Stimulated activated CD4-positive, alpha-beta T cell treated with anti-CD3 and anti-CD28 coated beads, Interleukin-4, amount 100 ng/mL, for 48 hours (primary cell): ENCODE data around the gene RBBP8.

Experiments used
- DNase-seq, 2 donors: peaks; one replicate each; pipeline ENCODE4 v3.0.0-alpha.2; 2020; ENCODE audit warnings: low read depth in 2 of 2

The RBBP8 gene

DNA sequence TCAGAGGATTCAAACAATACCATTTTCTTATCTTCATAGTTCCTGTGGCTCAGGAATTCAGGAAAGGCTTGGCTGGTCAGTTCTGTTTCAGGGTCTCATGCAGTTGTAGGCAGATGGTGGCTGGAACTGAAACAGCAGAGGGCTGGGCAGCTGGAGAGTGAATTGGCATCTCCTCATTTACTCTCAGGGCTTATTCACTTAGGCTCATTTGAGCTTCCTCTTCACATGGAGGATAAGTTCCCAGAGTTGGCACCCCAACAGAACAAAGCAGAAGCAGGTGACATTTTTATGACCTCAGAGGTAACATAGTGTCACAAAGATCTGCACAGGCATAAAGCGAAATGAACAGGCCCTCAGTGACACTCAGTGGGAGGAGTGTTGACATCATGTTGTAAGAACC lies 66.1 kb downstream of the RBBP8 start:
- no peak for DNase-seq

DNA sequence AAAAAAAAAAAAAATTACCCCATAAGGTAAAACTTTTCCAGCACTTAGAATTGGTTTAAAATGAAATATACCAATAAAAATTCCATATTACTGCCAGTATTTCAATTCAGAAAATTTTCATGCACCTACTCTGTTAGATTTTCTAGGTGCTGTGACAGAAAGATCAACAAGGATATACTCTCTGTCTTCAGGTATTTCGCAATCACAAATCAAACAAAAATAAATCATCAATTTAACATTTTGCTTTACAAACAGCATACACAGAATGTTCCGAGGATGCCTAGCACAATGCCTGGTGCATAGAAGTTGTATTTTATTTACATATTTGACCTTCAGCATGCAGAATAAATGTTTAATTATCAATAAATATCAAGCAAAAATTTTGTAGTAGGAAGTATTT lies 66.5 kb downstream of the RBBP8 start:
- DNase-seq, result no peak

DNA sequence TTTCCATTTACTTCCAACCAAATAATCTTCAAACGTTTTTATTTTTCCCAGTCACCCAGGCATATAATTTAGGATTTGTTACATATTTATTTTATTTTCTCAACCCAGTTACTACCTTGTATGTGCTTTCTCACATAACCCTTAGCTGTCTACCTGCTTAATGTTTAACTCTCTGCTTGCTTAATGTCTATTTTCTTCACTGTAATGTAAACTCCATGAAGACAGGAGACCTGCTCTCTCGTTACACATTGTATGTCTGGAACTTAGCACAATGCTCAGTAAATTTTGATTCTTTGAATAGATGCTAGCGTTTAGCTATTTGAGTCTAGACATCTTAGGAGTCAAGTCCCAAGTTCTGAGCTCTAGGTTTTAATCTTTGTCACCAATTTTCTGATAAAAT lies 70.2 kb downstream of the RBBP8 start:
- no peak for DNase-seq

DNA sequence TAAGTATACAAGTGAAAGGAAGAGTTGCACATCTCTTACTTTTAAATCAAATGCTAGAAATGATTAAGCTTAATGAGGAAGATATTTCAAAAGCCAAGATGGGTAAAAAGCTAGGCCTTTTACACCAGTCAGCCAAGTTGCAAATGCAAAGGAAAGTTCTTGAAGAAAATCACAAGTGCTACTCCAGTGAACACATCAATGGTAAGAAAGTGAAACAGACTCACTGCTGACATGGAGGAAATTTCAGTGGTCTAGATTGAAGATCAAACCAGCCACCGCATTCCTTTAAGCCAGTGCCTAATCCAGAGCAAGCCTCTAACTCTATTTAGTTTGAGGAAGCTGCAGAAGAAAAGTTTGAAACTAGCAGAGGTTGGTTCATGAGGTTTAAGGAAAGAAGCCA lies 79.1 kb downstream of the RBBP8 start:
- DNase-seq, result no peak

DNA sequence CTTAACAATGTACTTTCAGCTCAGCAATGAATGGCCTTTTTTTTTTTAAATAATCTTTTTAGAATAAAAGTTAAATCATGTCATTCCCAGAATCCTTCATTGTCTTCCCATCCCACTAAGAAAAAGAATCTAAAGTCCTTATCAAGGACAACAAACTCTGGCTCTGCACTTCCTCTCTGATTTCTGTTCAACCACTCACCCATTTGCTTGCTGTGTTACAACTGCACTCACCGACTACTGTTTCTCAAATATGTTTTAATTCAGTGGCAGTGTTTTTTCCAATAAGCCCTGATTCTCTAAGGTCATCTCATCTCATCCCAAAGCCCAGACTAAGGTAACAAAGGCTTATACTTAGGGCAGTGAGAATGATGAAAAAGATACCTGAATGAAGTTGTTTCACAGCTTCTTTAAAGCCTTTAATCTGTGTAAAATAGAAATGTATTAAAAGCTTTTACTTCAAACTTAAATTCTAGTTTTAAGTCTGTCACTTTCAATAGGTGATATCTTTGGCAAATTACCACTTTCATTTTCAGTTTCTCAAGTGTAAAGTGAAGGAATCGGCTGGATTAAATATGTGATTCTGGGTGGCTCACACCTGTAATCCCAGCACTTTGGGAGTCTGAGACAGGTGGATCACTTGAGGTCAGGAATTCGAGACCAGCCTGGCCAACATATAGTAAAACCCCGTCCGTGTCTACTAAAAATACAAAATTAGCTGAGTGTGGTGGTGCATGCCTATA lies 87.6 kb downstream of the RBBP8 start:
- DNase-seq, result no peak

DNA sequence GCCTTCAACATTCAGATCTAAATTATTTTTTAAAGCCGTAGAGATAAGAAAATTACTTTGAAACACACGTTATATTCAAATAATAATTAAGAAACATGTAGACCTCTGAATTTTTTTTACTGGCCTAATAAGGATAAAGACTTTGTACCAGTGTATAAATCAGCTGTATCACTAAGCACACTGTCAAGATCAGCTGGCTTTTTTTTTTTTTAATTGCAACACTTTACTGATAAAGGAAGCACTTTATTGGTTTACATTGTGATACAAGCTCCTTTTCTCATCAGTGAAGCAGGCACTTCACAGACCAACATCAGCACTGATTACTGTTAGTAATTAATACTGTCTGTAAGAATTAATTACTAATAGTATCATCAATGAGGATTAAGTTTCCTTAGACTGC lies 88.5 kb downstream of the RBBP8 start:
- DNase-seq, result no peak

DNA sequence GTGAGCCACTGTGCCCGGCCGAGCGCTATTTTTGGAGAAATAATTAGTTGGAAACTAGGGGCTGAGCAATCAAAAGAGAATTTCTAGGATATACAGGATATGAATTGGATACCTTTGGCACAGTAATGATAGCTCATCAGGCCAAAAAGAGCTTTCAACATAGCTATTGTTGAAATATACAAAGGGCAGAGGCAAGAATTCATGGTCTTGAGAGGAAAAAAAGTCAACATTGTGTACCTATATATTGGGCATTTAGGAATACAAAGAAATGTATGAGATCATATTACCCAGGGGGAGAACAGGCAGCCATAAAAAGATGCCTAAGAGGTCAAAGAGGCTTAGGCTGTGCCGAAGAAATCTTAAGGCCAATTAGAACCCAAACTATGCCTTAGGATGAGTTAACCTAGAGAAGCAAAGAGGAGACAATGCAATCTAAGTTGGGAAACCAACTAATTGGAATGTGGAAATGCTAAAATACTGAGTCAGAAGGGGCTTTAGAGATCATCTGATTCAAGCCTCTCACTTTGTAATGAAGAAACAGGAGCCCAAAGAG lies 99.0 kb downstream of the RBBP8 start:
- DNase-seq, result no peak

DNA sequence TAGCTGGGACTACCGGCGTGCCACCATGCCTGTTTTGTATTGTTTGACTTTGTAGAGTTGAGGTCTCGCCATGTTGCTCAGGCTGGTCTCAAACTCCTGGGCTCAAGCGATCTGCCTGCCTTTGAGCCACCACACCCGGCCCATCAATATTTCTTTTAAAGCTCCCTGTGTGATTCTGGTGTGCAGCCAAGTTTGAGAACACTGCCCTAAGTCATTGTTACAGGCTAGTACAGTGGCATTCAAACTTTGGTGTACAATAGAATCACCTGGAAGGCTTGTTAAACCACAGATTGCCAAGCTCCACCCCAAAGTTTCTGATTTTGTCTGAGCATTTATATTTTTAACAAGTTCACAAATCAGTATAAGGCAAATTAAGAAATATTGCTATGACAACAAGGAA lies 99.9 kb downstream of the RBBP8 start:
- DNase-seq, result no peak

DNA sequence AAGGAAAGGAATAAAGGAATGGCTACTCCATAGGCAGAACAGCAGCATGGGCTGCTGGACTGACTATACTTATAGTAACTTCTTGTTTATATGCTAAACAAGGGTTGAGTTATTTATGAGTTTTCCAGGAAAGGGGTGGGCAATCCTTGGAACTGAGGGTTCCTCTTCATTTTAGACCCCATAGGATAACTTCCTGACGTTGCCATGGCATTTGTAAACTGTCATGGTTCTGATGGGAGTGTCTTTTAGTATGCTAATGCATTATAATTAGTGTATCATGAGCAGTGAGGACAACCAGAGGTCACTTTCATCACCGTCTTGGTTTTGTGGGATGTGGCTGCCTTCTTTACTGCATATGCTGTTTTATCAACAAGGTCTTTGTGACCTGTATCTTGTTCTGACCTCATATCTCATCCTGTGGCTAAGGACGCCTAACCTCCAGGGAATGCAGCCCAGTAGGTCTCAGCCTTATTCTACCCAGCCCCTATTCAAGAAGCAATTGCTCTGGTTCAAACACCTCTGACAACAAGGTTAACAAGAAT lies 103.6 kb downstream of the RBBP8 start:
- DNase-seq, result no peak

DNA sequence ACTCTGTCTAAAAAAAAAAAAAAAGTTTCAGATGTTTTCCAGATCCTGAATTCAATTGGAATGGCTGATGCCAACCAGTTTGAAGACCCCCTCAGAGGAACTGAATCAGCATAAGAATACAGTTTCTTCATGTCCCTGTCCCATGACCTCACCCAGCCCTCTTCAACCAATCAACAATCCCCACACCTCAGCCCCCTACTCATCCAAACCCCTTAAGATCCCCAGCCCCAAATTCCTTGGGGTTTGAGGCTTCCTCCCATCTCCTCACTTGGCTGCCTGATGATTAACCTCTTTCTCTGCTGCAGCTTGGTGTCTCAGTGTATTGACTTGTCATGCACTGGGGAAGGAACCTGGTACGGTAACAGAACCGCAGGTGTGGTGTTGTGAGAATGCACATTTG lies 104.5 kb downstream of the RBBP8 start:
- no peak for DNase-seq

DNA sequence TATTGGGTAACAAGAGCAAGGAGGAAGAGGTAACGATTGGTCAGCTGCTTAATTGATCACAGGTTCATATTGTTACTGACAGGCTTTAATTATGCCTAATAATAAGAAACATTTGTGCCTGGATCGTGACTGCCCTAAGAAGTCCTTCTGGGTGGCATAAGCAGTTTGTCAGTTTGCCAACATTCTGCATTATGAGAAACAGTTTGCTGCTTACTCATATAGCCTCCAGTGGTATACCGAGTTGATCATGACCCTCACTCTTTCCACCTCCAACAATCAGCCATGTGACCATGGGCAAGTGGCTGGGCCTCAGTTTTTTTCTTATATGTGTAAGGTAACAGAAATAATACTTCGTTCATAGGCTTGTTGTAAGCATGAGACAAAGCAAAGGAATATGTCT lies 105.6 kb downstream of the RBBP8 start:
- DNase-seq, result no peak

DNA sequence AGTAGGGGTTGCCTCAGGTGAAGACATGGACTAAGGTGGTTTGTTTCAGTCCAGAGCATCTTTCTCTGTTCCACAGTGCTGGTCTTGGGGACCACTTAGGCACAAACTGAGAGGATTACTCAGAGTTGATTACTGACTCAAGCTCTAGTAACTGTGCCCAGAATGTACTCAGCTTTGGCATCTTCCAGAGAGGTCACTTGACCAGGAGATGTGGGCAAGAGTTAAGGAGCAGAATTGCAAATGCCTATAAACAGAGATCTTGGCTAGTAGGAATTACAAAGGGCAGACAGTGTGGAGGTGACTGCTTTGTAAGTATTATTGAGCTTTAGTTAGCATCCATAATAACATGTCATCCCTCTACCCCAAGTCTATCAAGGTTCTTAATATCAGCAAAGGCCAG lies 109.0 kb downstream of the RBBP8 start:
- DNase-seq, result no peak

DNA sequence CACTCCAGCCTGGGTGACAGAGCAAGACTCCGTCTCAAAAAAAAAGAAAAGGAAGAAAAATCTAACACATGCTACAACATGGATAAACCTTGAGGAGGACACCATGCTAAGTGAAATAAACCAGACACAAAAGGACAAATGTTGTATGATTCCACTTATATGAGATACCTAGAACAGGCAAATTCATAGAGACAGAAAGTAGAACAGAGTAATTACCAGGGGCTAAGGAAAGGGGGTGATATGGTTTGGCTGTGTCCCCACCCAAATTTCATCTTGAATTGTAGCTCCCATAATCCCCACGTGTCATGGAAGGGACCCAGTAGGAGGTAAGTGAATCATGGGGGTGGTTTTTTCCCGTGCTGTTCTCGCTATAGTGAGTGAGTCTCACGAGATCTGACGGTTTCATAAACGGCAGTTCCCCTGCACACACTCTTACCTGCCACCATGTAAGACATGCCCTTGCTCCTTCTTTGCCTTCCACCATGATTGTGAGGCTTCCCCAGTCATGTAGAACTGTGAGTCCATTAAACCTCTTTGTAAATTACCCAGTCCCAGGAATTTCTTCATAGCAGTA lies 110.8 kb downstream of the RBBP8 start:
- DNase-seq, result no peak

DNA sequence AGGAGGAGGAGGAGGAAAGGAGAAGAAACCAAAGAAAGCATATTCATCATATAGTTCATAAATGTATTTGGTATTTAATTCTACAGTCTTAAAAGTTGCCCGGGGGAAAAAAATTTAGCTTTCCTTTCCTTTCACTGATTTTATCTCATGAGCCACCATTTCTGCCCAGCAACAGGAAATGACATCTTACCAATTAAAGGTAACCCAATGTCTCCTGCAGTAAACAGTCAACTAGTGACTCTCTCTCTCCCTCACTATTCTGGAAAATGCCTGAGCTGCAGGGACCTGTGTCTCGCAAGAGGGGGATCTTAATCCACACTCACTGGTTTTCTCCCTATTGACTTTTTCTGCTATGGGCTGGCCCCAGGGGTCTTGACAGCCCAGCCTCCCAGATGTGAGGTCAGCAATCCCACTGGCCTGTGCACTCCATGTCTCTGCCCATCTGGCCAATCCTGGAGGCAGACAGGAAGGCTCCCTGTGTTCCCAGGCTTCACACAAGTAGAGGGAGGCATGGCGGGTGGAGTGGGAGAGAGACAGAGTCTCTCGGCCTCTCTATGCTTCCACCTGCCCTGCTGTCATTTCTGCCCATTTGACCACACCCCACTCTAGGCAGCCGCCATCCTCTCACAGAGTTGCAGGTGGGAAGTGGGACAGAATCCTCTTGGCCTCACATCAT lies 116.7 kb downstream of the RBBP8 start:
- no peak for DNase-seq

DNA sequence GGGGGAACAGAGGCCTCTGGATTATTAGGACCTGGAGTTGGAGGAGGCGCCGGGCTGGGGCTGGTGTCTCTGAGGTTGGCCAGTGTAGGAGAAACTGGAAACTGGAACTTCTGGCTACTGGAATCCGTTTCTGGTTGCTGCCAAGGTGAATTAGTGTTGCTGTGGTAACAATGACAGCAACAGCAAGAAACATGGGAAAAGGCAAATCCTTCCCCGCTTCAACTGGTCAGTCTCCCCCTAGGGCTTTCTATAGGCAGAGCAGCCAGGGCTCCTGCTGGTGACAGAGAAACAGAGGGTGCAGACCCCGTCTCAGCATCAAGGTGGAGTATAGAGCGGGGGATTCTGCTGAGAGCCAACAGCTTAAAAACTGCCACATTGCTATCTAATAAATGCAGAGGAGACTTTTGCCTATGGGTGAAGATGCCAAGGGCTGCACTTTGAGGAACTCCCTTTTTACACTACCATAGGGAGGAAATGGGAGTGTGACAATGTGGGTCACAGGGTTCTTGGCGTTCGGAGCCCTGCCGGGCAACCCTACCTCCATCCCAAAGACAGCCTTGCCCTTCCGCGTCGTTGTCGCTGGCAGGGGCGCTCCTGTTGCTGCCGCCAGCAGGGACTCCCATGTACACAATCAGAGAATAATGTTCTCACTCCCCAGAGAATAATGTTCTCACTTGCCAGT lies 120.8 kb downstream of the RBBP8 start:
- DNase-seq, result no peak

DNA sequence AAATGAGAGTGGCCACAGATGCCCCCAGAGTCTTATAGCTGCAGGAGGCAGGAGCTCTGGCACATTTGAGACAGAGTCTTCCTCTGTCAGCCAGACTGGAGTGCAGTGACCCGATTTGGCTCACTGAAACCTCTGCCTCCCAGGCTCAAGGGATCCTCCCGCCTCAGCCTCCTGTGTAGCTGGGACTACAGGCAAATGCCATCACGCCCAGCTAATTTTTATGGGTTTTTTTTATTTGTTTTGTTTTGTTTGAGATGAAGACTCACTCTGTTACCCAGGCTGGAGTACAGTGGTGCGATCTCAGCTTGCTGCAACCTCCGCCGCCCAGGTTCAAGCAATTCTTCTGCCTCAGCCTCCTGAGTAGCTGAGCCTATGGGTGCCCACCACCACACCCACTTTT lies 121.4 kb downstream of the RBBP8 start:
- no peak for DNase-seq

DNA sequence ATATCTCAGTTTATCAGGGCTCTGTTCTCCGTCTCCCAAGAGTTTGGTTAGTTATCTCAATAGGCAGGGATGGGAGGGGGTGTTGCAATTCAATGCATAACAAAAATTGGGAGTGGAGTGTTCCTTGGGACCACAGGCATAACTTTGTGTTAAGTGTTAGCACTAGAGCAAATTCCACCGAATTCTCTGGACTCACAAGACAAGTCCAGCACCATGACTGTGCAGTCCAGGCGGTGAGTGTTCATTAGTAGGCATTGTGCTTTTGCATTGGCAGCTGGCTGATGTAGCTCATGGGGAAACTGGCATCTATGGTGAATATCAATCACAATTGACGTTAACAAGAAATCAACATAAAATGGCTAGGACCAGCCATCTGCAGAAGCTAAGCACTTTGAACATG lies 123.2 kb downstream of the RBBP8 start:
- DNase-seq, result no peak

DNA sequence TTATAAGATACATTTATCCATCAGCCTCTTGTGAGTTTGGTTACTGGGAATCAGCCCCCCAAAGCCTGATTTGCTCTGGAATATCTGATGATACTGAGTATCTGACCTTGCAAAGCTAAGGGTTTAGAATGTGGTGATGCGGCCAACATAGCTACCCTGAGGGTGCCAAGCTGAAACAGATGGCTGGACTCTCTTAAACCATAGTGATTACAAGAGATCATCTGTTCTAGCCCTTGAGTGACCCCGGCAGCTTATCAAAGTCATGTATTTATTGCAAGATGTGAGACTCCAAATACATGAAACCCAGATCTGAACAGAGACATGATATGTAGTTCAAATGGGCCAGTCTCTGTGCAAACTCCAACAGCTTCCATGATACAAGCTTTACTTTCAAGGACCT lies 124.0 kb downstream of the RBBP8 start:
- DNase-seq, result no peak

DNA sequence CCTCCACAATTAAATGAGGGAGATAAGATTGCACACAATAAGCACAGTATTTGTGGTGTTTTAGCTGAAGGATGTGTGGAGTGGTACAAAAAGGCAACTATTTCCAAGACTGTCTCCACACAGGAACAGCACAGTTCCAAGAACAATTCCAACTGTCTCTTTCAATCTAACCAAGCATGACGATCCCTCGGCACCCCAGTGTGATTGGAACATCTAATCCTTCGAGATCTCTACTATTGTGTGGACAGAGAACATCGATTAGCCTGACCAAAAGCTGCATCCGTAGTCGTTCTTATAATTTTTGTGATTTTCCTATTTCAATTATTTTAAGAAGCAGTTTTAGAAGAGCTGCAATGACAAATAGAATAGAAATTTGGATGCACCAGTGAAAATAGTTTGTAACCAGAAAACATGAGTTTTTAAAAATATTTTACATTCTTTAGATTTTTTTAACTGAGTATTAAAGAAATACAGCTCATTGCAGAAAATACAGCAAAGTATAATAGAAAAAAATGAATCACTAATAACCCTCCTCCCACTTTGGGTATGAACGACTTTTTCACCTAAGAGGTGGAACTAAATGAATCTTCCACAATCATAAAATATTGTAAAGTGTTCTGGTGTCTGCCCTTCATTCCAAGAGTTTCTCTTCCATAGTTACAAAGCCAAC lies 125.8 kb downstream of the RBBP8 start:
- DNase-seq, result no peak

DNA sequence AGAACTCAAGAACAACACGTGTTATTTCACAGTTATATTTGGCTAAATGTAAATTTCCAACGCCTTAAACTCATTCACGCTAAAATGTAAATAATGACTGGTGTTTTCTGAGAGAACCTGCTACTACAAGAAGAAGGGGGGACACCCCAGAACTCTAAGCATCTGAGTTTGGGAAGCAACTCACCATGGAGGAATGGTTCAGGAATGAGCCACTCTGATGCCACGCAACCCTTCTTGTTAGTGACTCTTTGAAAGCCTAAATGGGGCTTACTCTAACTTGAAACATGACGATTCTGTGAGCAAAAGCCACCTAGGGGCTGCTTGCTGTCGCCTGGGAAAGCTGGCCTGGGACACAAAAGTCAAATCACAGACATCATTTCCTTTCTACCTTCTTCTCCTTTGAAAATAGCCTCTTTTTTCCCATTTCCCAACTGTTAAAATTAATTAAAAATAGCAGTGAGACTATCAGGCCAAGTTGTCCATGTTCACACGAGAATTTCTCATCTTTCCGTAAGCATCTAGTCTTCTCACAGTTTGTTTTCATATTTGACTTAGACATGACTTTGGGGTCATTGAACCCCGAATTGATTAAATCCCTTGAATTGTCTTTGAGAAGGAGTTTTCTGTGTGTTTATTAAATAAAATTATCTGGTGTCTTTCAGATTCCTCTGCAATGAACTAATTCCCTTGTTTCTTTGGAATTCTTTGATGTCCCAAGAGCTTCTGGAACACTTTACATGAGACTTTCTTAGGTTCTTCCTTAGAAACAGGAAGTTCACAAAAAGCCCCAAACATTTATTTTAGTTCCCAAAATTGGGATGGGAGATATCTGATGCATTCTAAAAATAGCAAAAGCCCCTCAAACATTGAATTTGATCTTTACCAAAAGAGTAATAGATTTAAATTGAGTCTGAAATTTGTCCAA lies 126.7 kb downstream of the RBBP8 start:
- no peak for DNase-seq

DNA sequence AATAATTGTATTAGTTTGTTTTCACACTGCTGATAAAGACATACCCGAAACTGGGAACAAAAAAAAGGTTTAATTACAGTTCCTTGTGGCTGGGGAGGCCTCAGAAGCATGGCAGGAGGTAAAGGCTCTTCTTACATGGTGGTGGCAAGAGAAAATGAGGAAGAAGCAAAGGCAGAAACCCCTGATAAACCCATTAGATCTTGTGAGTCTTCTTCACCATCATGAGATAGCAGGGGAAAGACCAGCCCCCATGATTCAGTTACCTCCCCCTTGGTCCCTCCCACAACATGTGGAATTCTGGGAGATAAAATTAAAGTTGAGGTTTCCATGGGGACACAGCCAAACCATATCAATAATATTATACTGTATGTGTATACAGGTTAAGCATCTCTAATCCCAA lies 128.9 kb downstream of the RBBP8 start:
- DNase-seq, result no peak
